ENCODE data around the gene TRDN.
"Not testable (repeated sequence)": the region's sequence is repeated elsewhere in the genome, so short reads cannot be mapped to it uniquely, and the experiment has no call there.

Gene TRDN

GRCh38 chr6:123559816-123560215 is 76.9 kb downstream of the TRDN start:
- DNase-seq = not testable (repeated sequence)

GRCh38 chr6:123557474-123557873 is 79.3 kb downstream of the TRDN start:
- not testable (repeated sequence) for DNase-seq

- no peak for DNase-seq
Observed at GRCh38 chr6:123551939-123552707, 84.6 kb downstream of the TRDN start.

- no peak for DNase-seq
Observed at GRCh38 chr6:123550052-123550617, 86.6 kb downstream of the TRDN start.

GRCh38 chr6:123549476-123549875 is 87.3 kb downstream of the TRDN start:
- DNase-seq = no peak

- DNase-seq = no peak
Observed at GRCh38 chr6:123547216-123547978, 89.4 kb downstream of the TRDN start.

GRCh38 chr6:123546537-123546936 is 90.2 kb downstream of the TRDN start:
- DNase-seq = no peak

- DNase-seq = no peak
Observed at GRCh38 chr6:123541462-123541861, 95.3 kb downstream of the TRDN start.

- no peak for DNase-seq
Observed at GRCh38 chr6:123533862-123534648, 102.7 kb downstream of the TRDN start.

GRCh38 chr6:123529843-123530242 is 106.9 kb downstream of the TRDN start:
- no peak for DNase-seq

- DNase-seq = no peak
Observed at GRCh38 chr6:123529058-123529457, 107.7 kb downstream of the TRDN start.

- DNase-seq = no peak
Observed at GRCh38 chr6:123527406-123527805, 109.3 kb downstream of the TRDN start.

- no peak for DNase-seq
Observed at GRCh38 chr6:123526128-123526527, 110.6 kb downstream of the TRDN start.

GRCh38 chr6:123524781-123525180 is 112.0 kb downstream of the TRDN start:
- no peak for DNase-seq

- DNase-seq = no peak
Observed at GRCh38 chr6:123520217-123520616, 116.5 kb downstream of the TRDN start.

GRCh38 chr6:123519189-123519505 is 117.6 kb downstream of the TRDN start:
- DNase-seq = no peak

GRCh38 chr6:123518441-123519188 is 118.1 kb downstream of the TRDN start:
- DNase-seq = no peak

- no peak for DNase-seq
Observed at GRCh38 chr6:123515715-123516114, 121.0 kb downstream of the TRDN start.

- no peak for DNase-seq
Observed at GRCh38 chr6:123509112-123509511, 127.6 kb downstream of the TRDN start.

GRCh38 chr6:123508290-123508689 is 128.5 kb downstream of the TRDN start:
- no peak for DNase-seq

- no peak for DNase-seq
Observed at GRCh38 chr6:123507582-123507981, 129.2 kb downstream of the TRDN start.

GRCh38 chr6:123503619-123504018 is 133.1 kb downstream of the TRDN start:
- DNase-seq = no peak

- DNase-seq = no peak
Observed at GRCh38 chr6:123497025-123497424, 139.7 kb downstream of the TRDN start.

Data from activated CD8-positive, alpha-beta memory T cell treated with anti-CD3 and anti-CD28 coated beads for 24 hours (primary cell).